ENCODE measurements around the gene FAHD1. TPM values are rescaled to one million over a fixed set of nuclear protein-coding genes. Genes with fewer than 3 reads are reported as not detected.

The FAHD1 gene
- total and polyA plus RNA-seq, 4 donors: 42.7 to 84.2 (median 61.4) TPM

DNA sequence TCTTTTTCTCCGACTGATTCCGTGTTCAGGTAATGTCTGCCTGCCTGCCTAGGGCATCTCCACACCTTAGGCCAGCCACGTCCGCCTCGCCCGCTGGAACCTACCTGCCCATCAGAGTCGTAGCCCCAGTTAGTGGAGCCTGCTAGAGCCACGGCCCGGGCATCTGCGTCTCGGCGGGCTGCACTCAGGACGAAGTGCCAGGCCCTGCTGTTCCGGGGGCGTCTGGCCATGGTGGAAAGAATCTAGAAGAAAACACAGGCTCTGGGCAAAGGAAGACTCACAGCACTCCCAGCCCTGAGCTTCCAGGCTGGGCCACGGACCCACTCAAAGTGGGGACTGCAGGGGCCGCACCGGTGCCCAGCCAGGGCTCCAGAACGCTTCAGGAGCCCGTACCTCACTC lies 45.8 kb upstream of the FAHD1 start (continued):
- TF ChIP-seq, protein P1, sequence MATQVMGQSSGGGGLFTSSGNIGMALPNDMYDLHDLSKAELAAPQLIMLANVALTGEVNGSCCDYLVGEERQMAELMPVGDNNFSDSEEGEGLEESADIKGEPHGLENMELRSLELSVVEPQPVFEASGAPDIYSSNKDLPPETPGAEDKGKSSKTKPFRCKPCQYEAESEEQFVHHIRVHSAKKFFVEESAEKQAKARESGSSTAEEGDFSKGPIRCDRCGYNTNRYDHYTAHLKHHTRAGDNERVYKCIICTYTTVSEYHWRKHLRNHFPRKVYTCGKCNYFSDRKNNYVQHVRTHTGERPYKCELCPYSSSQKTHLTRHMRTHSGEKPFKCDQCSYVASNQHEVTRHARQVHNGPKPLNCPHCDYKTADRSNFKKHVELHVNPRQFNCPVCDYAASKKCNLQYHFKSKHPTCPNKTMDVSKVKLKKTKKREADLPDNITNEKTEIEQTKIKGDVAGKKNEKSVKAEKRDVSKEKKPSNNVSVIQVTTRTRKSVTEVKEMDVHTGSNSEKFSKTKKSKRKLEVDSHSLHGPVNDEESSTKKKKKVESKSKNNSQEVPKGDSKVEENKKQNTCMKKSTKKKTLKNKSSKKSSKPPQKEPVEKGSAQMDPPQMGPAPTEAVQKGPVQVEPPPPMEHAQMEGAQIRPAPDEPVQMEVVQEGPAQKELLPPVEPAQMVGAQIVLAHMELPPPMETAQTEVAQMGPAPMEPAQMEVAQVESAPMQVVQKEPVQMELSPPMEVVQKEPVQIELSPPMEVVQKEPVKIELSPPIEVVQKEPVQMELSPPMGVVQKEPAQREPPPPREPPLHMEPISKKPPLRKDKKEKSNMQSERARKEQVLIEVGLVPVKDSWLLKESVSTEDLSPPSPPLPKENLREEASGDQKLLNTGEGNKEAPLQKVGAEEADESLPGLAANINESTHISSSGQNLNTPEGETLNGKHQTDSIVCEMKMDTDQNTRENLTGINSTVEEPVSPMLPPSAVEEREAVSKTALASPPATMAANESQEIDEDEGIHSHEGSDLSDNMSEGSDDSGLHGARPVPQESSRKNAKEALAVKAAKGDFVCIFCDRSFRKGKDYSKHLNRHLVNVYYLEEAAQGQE (IDR thresholded peaks at IDR 0.05): no peak
- TF ChIP-seq RAD21 (IDR thresholded peaks at IDR 0.05): no peak
- no peak for TF ChIP-seq EGR1 (IDR thresholded peaks at IDR 0.05; ENCODE audit: low read depth in 2 of 2)
- TF ChIP-seq GABPA (IDR thresholded peaks at IDR 0.05 in 1 of 2, conservative IDR thresholded peaks at IDR 0.05 in 1 of 2): no peak
- TF ChIP-seq, protein P2, sequence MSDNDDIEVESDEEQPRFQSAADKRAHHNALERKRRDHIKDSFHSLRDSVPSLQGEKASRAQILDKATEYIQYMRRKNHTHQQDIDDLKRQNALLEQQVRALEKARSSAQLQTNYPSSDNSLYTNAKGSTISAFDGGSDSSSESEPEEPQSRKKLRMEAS (IDR thresholded peaks at IDR 0.05): no peak
- TF ChIP-seq, protein P3, sequence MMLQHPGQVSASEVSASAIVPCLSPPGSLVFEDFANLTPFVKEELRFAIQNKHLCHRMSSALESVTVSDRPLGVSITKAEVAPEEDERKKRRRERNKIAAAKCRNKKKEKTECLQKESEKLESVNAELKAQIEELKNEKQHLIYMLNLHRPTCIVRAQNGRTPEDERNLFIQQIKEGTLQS (IDR thresholded peaks at IDR 0.05): no peak
- no peak for TF ChIP-seq HNF4A (conservative IDR thresholded peaks at IDR 0.05)
- no peak for TF ChIP-seq TAF1 (conservative IDR thresholded peaks at IDR 0.05)
- no peak for TF ChIP-seq HNF4G (IDR thresholded peaks at IDR 0.05)

DNA sequence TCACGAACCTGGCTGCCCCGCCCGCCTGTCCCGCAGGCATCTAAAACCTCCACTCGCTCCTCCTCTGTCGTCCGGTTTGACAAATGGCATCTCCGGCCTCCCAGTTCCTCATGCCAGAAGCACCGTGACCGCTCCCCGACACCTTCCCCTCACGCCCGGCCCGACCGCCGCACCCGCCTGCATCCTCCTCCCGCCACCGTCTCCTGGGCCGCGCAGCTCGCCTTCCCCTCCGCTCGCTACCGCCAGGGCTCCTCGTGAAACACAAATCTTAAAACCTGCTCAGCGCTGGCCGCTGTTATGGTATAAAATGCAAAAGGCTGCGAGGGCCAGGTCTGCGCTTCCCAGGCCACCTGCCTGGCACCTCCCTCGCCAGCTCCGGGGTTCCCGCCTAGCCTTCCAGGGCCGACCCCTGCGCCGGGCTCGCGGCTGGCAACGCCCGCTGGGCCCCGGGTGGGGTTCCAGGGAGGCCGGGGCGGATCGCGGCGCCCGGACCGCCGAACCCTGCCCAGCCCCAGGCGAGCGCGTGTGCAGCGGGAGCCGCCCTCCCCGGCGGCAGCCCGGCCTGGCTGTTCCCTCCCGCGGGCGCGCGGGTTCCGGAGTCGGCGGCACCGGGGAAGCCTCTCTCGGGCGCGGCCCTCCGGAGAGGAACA lies 45.1 kb upstream of the FAHD1 start:
- under 1% methylated on average over 70 of the region's 70 CpGs for WGBS
- TF ChIP-seq, protein P3 (IDR thresholded peaks at IDR 0.05): no peak
- TF ChIP-seq, protein P4, sequence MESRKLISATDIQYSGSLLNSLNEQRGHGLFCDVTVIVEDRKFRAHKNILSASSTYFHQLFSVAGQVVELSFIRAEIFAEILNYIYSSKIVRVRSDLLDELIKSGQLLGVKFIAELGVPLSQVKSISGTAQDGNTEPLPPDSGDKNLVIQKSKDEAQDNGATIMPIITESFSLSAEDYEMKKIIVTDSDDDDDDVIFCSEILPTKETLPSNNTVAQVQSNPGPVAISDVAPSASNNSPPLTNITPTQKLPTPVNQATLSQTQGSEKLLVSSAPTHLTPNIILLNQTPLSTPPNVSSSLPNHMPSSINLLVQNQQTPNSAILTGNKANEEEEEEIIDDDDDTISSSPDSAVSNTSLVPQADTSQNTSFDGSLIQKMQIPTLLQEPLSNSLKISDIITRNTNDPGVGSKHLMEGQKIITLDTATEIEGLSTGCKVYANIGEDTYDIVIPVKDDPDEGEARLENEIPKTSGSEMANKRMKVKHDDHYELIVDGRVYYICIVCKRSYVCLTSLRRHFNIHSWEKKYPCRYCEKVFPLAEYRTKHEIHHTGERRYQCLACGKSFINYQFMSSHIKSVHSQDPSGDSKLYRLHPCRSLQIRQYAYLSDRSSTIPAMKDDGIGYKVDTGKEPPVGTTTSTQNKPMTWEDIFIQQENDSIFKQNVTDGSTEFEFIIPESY (IDR thresholded peaks at IDR 0.05): no peak
- TF ChIP-seq GABPA (IDR thresholded peaks at IDR 0.05 in 1 of 2, conservative IDR thresholded peaks at IDR 0.05 in 1 of 2): no peak
- no peak for TF ChIP-seq FOXA1 (IDR thresholded peaks at IDR 0.05)
- TF ChIP-seq, protein P1 (IDR thresholded peaks at IDR 0.05): no peak
- TF ChIP-seq HNF4G (IDR thresholded peaks at IDR 0.05): no peak
- no peak for TF ChIP-seq FOXA2 (IDR thresholded peaks at IDR 0.05)
- no peak for TF ChIP-seq YY1 (IDR thresholded peaks at IDR 0.05)
- no peak for DNase-seq (ENCODE audit: low spot score)
- H3K4me1 ChIP-seq (ENCODE audit: control insufficient read depth in 4 of 4, insufficient read depth in 4 of 4, low read length in 3 of 4): peaks cover 14 to 60% (median 42%) of the 10 kb centered on the region in 4 donors
- no peaks in the 10 kb centered on the region for H3K9me3 ChIP-seq (ENCODE audit: control insufficient read depth in 4 of 4, low read length in 3 of 4)
- H3K27me3 ChIP-seq (ENCODE audit: control insufficient read depth in 4 of 4, insufficient read depth in 4 of 4, low read length in 3 of 4): no peaks in the 10 kb centered on the region
- peaks cover 0 to 13% (median 7%) of the 10 kb centered on the region in 4 donors for H3K36me3 ChIP-seq (ENCODE audit: control insufficient read depth in 4 of 4, insufficient read depth in 3 of 4, low read depth in 1 of 4, low read length in 3 of 4)
- peak overlapping the region; percentile 68 to 75 for H3K9ac ChIP-seq (ENCODE audit: low read depth in 1 of 2, low read length in 2 of 2)
- peak overlapping the region; percentile 84 to 87 for H3K27ac ChIP-seq (ENCODE audit: low read depth in 1 of 2, low read length in 2 of 2)
- peak overlapping the region; percentile 82 to 90 (median 83) for H3K4me3 ChIP-seq (ENCODE audit: low read depth in 1 of 3, low read length in 3 of 3)

All from liver (tissue), 9 donors.